Measurements from ENCODE around the gene VAT1L. TPM values are rescaled to one million over a fixed set of nuclear protein-coding genes. Genes with fewer than 3 reads are reported as not detected.
A peak's percentile ranks its signal among the peaks of the same experiment; 100 is the strongest.

The VAT1L gene
- total and polyA plus RNA-seq, 10 of the 15 experiments (the other 5 are each of a cell fraction or from before 2014, with no cell fraction given): 0.06 to 0.18 (median 0.10) TPM; not detected in 5

DNA sequence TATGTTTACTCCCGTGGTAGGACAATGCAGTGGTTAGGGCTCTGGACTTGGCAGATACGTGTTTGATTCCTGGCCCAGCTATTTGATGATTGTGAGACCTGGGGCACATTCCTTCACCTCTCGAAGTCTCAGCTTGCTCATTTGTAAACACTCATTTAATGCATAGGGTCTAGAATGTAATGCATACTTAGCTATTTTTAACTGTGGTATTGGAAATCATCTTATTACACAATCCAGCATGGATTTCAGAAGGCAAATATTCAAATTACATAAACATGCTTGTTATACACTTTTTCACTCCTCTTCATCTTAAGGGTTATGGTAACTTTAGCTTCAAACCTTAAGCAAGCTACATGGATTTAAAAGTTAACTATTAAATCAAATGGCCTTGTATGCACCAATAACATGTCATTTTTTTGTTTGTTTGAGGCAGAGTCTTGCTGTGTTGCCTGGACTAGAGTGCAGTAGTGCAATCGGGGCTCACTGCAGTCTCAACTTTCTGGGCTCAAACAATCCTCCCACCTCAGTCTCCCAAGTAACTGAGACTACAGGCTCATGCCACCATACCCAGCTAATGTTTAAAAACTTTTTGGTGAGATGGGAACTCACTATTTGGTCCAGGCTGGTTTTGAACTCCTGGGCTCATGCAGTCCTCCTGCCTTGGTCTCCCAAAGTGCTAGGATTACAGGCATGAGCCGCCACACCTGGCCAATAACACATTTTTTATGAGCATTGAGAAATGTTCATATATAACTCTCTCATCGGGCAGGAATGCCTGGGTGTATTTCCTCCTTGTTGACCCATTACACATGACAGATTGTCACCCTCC is 52.5 kb downstream of the VAT1L start:
- ChIA-PET RAD21 (ENCODE audit: unreplicated experiment) (no interaction called here), POLR2A (no interaction called here), CTCF (no interaction called here), SMC1A (ENCODE audit: uncharacterized antibody, unreplicated experiment) (no interaction called here)
- Histone ChIP-seq H3K27me3 (replicated peaks in 1 of 2; ENCODE audit: control insufficient read depth in 2 of 2, insufficient read depth in 2 of 2, low read length in 1 of 2) (peaks cover 0 to 5% of the 10 kb centered on the region in 2 experiments; a peak in 2 of 4 replicates), H3K9ac (ENCODE audit: control insufficient read depth, insufficient read depth, low read length) (no peak overlapping the region), H3K27ac (ENCODE audit: control insufficient read depth, insufficient read depth) (no peak overlapping the region), H3K9me3 (replicated peaks; ENCODE audit: control insufficient read depth, insufficient read depth, low read length) (no peaks in the 10 kb centered on the region), H3K4me3 (no peak overlapping the region), H2AFZ (ENCODE audit: control insufficient read depth, low read depth, low read length) (no peak overlapping the region), H3K79me2 (ENCODE audit: control insufficient read depth, insufficient read depth, low read length) (no peaks in the 10 kb centered on the region), H3K4me2 (ENCODE audit: control insufficient read depth, insufficient read depth) (no peak overlapping the region), H4K20me1 (ENCODE audit: control insufficient read depth, insufficient read depth) (no peaks in the 10 kb centered on the region), H3K36me3 (ENCODE audit: control insufficient read depth in 2 of 2, insufficient read depth in 2 of 2, low read length in 1 of 2) (no peaks in the 10 kb centered on the region), H3K4me1 (ENCODE audit: control insufficient read depth, insufficient read depth, low read length) (no peaks in the 10 kb centered on the region)
- DNase-seq (ENCODE audit: low read depth, low spot score): no peak
- FAIRE-seq: peak; percentile 47
- no TSS peak for BruUV-seq (replicated peaks)
- intact Hi-C loops (cut with micrococcal nuclease; ENCODE audit: unreplicated experiment) (no loop called here), in situ Hi-C loops (cut with MboI) (no loop called here)
- no peak for ATAC-seq
- TF ChIP-seq FOS (IDR thresholded peaks at IDR 0.05; ENCODE audit: borderline replicate concordance, extremely low read depth, insufficient read length) (no peak), TBL1XR1 (IDR thresholded peaks at IDR 0.05; ENCODE audit: low read depth, low read length) (no peak), ZNF217 (IDR thresholded peaks at IDR 0.05) (no peak), POU2F2 (IDR thresholded peaks at IDR 0.05; ENCODE audit: borderline replicate concordance, low read depth, low read length) (no peak), BHLHE40 (IDR thresholded peaks at IDR 0.05; ENCODE audit: borderline replicate concordance in 1 of 2, low read depth in 2 of 2, low read length in 1 of 2) (no peak), TAF1 (IDR thresholded peaks at IDR 0.05; ENCODE audit: borderline replicate concordance, low read depth, low read length) (no peak), SMAD1 (IDR thresholded peaks at IDR 0.05; ENCODE audit: low read depth, partially characterized antibody) (no peak), BRCA1 (IDR thresholded peaks at IDR 0.05; ENCODE audit: low read depth, low read length) (no peak), NFYA (IDR thresholded peaks at IDR 0.05; ENCODE audit: borderline replicate concordance, low read depth, low read length) (no peak), WRNIP1 (IDR thresholded peaks at IDR 0.05; ENCODE audit: borderline replicate concordance, low read depth, low read length) (no peak), CTCF (IDR thresholded peaks at IDR 0.05 in 2 of 3, conservative IDR thresholded peaks at IDR 0.05 in 1 of 3; ENCODE audit: control insufficient read depth in 2 of 3, extremely low read depth in 1 of 3, insufficient read depth in 1 of 3, low read depth in 3 of 3, low read length in 3 of 3) (no peak), CEBPZ (IDR thresholded peaks at IDR 0.05; ENCODE audit: low read depth, low read length) (no peak)
- WGBS (ENCODE audit: insufficient coverage, insufficient replicate concordance, low lambda C conversion rate, missing lambda C conversion rate): 16% methylated on average over 6 of the region's 6 CpGs
